HCT116 (cell line): ENCODE data around the gene LYRM1.

ENCODE experiments used
- ATF3 ChIP-seq: IDR thresholded peaks from 2 replicates; pipeline ENCODE4 v1.6.1; 2012
- CTCF ChIP-seq, 3 experiments: fragments of 200-600 bp in 1 of 3; sonication (generic) in 1 of 3; IDR thresholded peaks in 2 of 3; conservative IDR thresholded peaks in 1 of 3; 2 replicates each; pipeline ENCODE4 v1.5.1; 2012 to 2017; ENCODE audit warnings: low read depth in 2 of 3, low read length in 2 of 3, antibody characterized with exemption in 1 of 3, borderline replicate concordance in 1 of 3, control low read depth in 1 of 3, mild to moderate bottlenecking in 1 of 3, mixed read lengths in 1 of 3, mixed run types in 1 of 3, moderate library complexity in 1 of 3; ENCODE audit not compliant: insufficient read depth in 1 of 3
- RAD21 ChIP-seq: IDR thresholded peaks from 2 replicates; pipeline ENCODE4 v1.6.1; 2012; ENCODE audit warnings: low read depth, mild to moderate bottlenecking

DNA sequence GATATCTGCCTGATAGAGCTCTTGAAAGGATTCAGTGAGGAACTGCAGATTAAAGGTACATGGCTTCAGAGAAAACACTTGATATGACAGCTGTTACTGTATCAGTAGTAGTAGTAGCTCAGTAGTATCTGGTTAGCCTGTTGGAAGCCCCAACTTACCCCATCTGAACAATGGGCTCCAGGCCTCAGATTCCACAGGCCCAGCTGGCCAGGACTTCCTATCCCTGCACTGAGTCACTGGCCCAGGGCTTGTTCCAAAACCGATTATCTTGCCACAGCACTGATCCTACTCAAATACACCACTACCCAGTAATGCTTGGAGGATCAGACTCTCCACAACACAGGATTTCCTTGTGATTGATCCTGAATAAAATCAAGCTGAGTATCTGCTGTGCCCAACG lies 33.0 kb upstream of the LYRM1 start:
- TF ChIP-seq ATF3 (no peak), RAD21 (no peak), CTCF (IDR thresholded peaks at IDR 0.05 in 2 of 3, conservative IDR thresholded peaks at IDR 0.05 in 1 of 3; ENCODE audit: borderline replicate concordance in 1 of 3, insufficient read depth in 1 of 3, low read depth in 2 of 3, low read length in 2 of 3) (no peak)
